ENCODE data around the gene GNB1L. TPM values are rescaled to one million over a fixed set of nuclear protein-coding genes. Genes with fewer than 3 reads are reported as not detected.

Gene GNB1L
- total RNA-seq, 1 donor from 2014 or later: 6.1 TPM

GRCh38 chr22:19868773-19869471 is 14.2 kb upstream of the GNB1L start:
- Mint-ChIP-seq H3K36me3 (ENCODE audit: unreplicated experiment) (no peaks in the 10 kb centered on the region), H3K4me3 (ENCODE audit: unreplicated experiment) (no peak overlapping the region), H3K27me3 (ENCODE audit: unreplicated experiment) (no peaks in the 10 kb centered on the region), H3K9me3 (ENCODE audit: unreplicated experiment) (no peaks in the 10 kb centered on the region), H3K27ac (ENCODE audit: unreplicated experiment) (no peak overlapping the region), H3K4me1 (ENCODE audit: unreplicated experiment) (peaks cover 10% of the 10 kb centered on the region)
- no peak for TF ChIP-seq CTCF (IDR thresholded peaks at IDR 0.05)
- no peak for DNase-seq (ENCODE audit: extremely low spot score, unreplicated experiment)

DNA sequence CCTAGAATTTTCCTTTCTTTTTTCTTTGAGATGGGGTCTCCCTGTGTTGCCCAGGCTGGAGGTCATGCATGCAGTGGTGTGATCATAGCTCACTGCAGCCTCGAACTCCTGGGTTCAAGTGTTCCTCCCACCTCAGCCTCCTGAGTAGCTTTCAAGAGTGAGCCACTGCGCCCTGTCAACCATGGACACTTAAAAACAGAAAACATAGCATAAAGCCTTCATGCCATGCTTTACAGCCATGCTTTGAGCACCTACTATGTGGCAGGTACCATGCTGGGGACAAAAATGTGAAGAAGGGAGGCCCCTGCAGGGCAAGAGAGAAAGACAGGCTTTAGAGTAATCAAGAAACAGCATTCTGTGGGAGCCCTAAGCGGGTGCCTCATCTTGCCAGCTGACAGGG is 13.7 kb upstream of the GNB1L start:
- Mint-ChIP-seq H3K4me3 (ENCODE audit: unreplicated experiment) (no peak overlapping the region), H3K9me3 (ENCODE audit: unreplicated experiment) (no peaks in the 10 kb centered on the region), H3K27me3 (ENCODE audit: unreplicated experiment) (no peaks in the 10 kb centered on the region), H3K4me1 (ENCODE audit: unreplicated experiment) (peaks cover 9% of the 10 kb centered on the region), H3K36me3 (ENCODE audit: unreplicated experiment) (no peaks in the 10 kb centered on the region), H3K27ac (ENCODE audit: unreplicated experiment) (no peak overlapping the region)
- no peak for DNase-seq (ENCODE audit: extremely low spot score, unreplicated experiment)
- no peak for TF ChIP-seq CTCF (IDR thresholded peaks at IDR 0.05)

DNA sequence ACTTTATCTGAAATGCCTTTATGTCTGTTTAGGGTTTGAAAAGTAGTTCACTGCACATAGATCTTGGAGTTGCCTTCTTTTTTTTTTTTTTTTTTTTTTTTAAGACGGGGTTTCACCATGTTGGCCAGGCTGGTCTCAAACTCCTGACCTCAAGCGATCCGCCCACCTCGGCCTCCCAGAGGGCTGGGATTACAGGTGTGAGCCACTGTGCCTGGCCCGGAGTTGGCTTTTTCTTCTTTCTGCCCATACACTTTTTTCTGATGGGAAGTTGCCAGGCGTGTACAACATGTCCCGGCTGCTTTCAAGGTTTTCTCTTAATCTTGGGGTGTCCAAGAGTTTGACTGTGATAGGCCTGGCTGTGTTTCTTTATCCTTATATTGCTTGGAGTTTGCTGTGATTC is 12.9 kb upstream of the GNB1L start:
- H3K27me3 Mint-ChIP-seq (ENCODE audit: unreplicated experiment): no peaks in the 10 kb centered on the region
- peaks cover 9% of the 10 kb centered on the region for H3K4me1 Mint-ChIP-seq (ENCODE audit: unreplicated experiment)
- DNase-seq (ENCODE audit: extremely low spot score, unreplicated experiment): no peak
- no peaks in the 10 kb centered on the region for H3K9me3 Mint-ChIP-seq (ENCODE audit: unreplicated experiment)
- no peak overlapping the region for H3K27ac Mint-ChIP-seq (ENCODE audit: unreplicated experiment)
- H3K4me3 Mint-ChIP-seq (ENCODE audit: unreplicated experiment): no peak overlapping the region
- no peak for TF ChIP-seq CTCF (IDR thresholded peaks at IDR 0.05)
- no peaks in the 10 kb centered on the region for H3K36me3 Mint-ChIP-seq (ENCODE audit: unreplicated experiment)

- no peaks in the 10 kb centered on the region for H3K27me3 Mint-ChIP-seq (ENCODE audit: unreplicated experiment)
- TF ChIP-seq CTCF (IDR thresholded peaks at IDR 0.05): no peak
- H3K4me1 Mint-ChIP-seq (ENCODE audit: unreplicated experiment): peaks cover 9% of the 10 kb centered on the region
- no peaks in the 10 kb centered on the region for H3K36me3 Mint-ChIP-seq (ENCODE audit: unreplicated experiment)
- no peak overlapping the region for H3K27ac Mint-ChIP-seq (ENCODE audit: unreplicated experiment)
- no peak overlapping the region for H3K4me3 Mint-ChIP-seq (ENCODE audit: unreplicated experiment)
- no peak for DNase-seq (ENCODE audit: extremely low spot score, unreplicated experiment)
- no peaks in the 10 kb centered on the region for H3K9me3 Mint-ChIP-seq (ENCODE audit: unreplicated experiment)
These were observed 12.0 kb upstream of the GNB1L start for GRCh38 chr22:19866665-19867009.

GRCh38 chr22:19865141-19865829 is 10.6 kb upstream of the GNB1L start:
- TF ChIP-seq CTCF (IDR thresholded peaks at IDR 0.05): no peak
- peaks cover 9% of the 10 kb centered on the region for H3K4me1 Mint-ChIP-seq (ENCODE audit: unreplicated experiment)
- H3K4me3 Mint-ChIP-seq (ENCODE audit: unreplicated experiment): no peak overlapping the region
- no peak for DNase-seq (ENCODE audit: extremely low spot score, unreplicated experiment)
- H3K27me3 Mint-ChIP-seq (ENCODE audit: unreplicated experiment): no peaks in the 10 kb centered on the region
- no peaks in the 10 kb centered on the region for H3K36me3 Mint-ChIP-seq (ENCODE audit: unreplicated experiment)
- no peaks in the 10 kb centered on the region for H3K9me3 Mint-ChIP-seq (ENCODE audit: unreplicated experiment)
- no peak overlapping the region for H3K27ac Mint-ChIP-seq (ENCODE audit: unreplicated experiment)
